HepG2 (cell line): ENCODE measurements around the gene NELFB. TPM values are rescaled to one million over a fixed set of nuclear protein-coding genes. Genes with fewer than 3 reads are reported as not detected.

Source experiments
- ARNT2 ChIP-seq: sonication (generic); formaldehyde crosslinking; IDR thresholded peaks from 2 replicates; pipeline ENCODE4 v1.8.0; 2022; ENCODE audit warnings: mild to moderate bottlenecking, low read depth, missing genetic modification reagents, moderate library complexity
- BCLAF1 ChIP-seq: fragments of 450-650 bp; IDR thresholded peaks from 2 replicates; pipeline ENCODE4 v1.6.1; 2017; ENCODE audit warnings: mild to moderate bottlenecking
- CENPT ChIP-seq: sonication (generic); formaldehyde crosslinking; IDR thresholded peaks from 2 replicates; pipeline ENCODE4 v1.8.0; 2022; ENCODE audit warnings: low read depth, mild to moderate bottlenecking, moderate library complexity, missing genetic modification reagents
- CREM ChIP-seq, 2 experiments: sonication (generic) in 1 of 2; formaldehyde crosslinking in 1 of 2; IDR thresholded peaks; 2 replicates each; pipeline versions ENCODE4 v1.4.0 to v1.6.1; 2016 to 2020; ENCODE audit warnings: antibody characterized with exemption in 1 of 2, mild to moderate bottlenecking in 1 of 2, missing genetic modification reagents in 1 of 2
- EZH2 ChIP-seq: conservative IDR thresholded peaks from 2 replicates; pipeline ENCODE4 v1.6.1; 2012; ENCODE audit warnings: mild to moderate bottlenecking, low read depth, low read length, moderate library complexity
- GMEB1 ChIP-seq: sonication (generic); formaldehyde crosslinking; IDR thresholded peaks from 2 replicates; pipeline ENCODE4 v1.5.1; 2020; ENCODE audit warnings: missing genetic modification reagents, mild to moderate bottlenecking, borderline replicate concordance
- IRF2 ChIP-seq: IDR thresholded peaks from 2 replicates; pipeline ENCODE4 v1.6.1; 2018; ENCODE audit warnings: missing genetic modification reagents, missing compliant biosample characterization
- KLF11 ChIP-seq: IDR thresholded peaks from 2 replicates; pipeline ENCODE4 v1.6.1; 2016; ENCODE audit warnings: missing compliant biosample characterization
- KLF6 ChIP-seq: IDR thresholded peaks from 2 replicates; pipeline ENCODE4 v1.8.0; 2016; ENCODE audit warnings: missing biosample characterization, missing genetic modification reagents
- NFE2L1 ChIP-seq: sonication (generic); formaldehyde crosslinking; IDR thresholded peaks from 2 replicates; pipeline ENCODE4 v1.4.0; 2020; ENCODE audit warnings: missing genetic modification reagents, mild to moderate bottlenecking, borderline replicate concordance
- RORA ChIP-seq: sonication (generic); formaldehyde crosslinking; IDR thresholded peaks from 2 replicates; pipeline ENCODE4 v1.5.0; 2020; ENCODE audit warnings: mild to moderate bottlenecking, missing genetic modification reagents, moderate library complexity
- SMARCE1 ChIP-seq: fragments of 450-650 bp; IDR thresholded peaks from 2 replicates; pipeline ENCODE4 v1.6.1; 2017; ENCODE audit warnings: borderline replicate concordance
- SOX5 ChIP-seq: IDR thresholded peaks from 2 replicates; pipeline ENCODE4 v1.6.1; 2016; ENCODE audit warnings: borderline replicate concordance
- STAT6 ChIP-seq: sonication (generic); formaldehyde crosslinking; IDR thresholded peaks from 2 replicates; pipeline ENCODE4 v1.4.0; 2020; ENCODE audit warnings: missing genetic modification reagents, mild to moderate bottlenecking, borderline replicate concordance
- USF2 ChIP-seq, 2 experiments: sonication (generic) in 1 of 2; formaldehyde crosslinking in 1 of 2; IDR thresholded peaks; 2 replicates each; pipeline versions ENCODE4 v1.5.1 to v1.6.1; 2011 to 2020; ENCODE audit warnings: borderline replicate concordance in 1 of 2, low read depth in 1 of 2, low read length in 1 of 2, mild to moderate bottlenecking in 1 of 2, missing genetic modification reagents in 1 of 2, moderate library complexity in 1 of 2
- polyA plus RNA-seq, 8 experiments: library from polyadenylated mRNA; depleted of rRNA in 3 of 8; stranded (reverse) in 7 of 8; unstranded in 1 of 8; fragments of >200 nt; fragmentation: Illumina TruSeq in 4 of 8; extraction: Trizol in 4 of 8; gene quantifications; 2 replicates each; pipeline versions ENCODE4 v1.2.1 to v1.2.3, GENCODE V29; 2011 to 2016; ENCODE audit warnings: low read depth in 4 of 8, missing spikeins in 1 of 8, mixed read lengths in 1 of 8; ENCODE audit not compliant: insufficient read depth in 1 of 8
- total RNA-seq, 5 experiments: library from RNA; depleted of rRNA; stranded (reverse); fragments of >200 nt; fragmentation: Illumina TruSeq; extraction: Trizol; gene quantifications; 2 replicates each; pipeline ENCODE4 v1.2.3, GENCODE V29; 2016; ENCODE audit warnings: low read depth in 1 of 5

NELFB gene
- total and polyA plus RNA-seq, 2 of the 13 experiments (the other 11 are each of a cell fraction or from before 2014, with no cell fraction given) = 26.5 to 45.8 TPM

GRCh38 chr9:137227054-137227852, 27.9 kb upstream of the NELFB start, which contains the start of gene RNF224 (continued):
- TF ChIP-seq GMEB1 (CRISPR knock-in tag) (0 out of 2 replicates have a peak, but pooled peaks have one; percentile 19), RORA (no peak), EZH2 (no peak), NFE2L1 (CRISPR knock-in tag) (0 out of 2 replicates have a peak, but pooled peaks have one; percentile 22), KLF11 (CRISPR knock-in tag) (no peak), IRF2 (CRISPR knock-in tag) (peak; percentile 57; the same call in 1 of the 2 replicates), ARNT2 (CRISPR knock-in tag) (no peak), CENPT (CRISPR knock-in tag) (no peak), SMARCE1 (no peak), CREM (IDR thresholded peaks at IDR 0.05) (no peak), CREM (CRISPR knock-in tag; IDR thresholded peaks at IDR 0.05) (no peak), SOX5 (CRISPR knock-in tag) (0 out of 2 replicates have a peak, but pooled peaks have one; percentile 12), KLF6 (CRISPR knock-in tag) (no peak), USF2 (IDR thresholded peaks at IDR 0.05; ENCODE audit: low read depth, low read length) (no peak), USF2 (CRISPR knock-in tag; IDR thresholded peaks at IDR 0.05; ENCODE audit: borderline replicate concordance) (no peak), BCLAF1 (no peak), STAT6 (no peak)
